ENCODE measurements around the gene TH. TPM values are rescaled to one million over a fixed set of nuclear protein-coding genes. Genes with fewer than 3 reads are reported as not detected.
"Not testable (repeated sequence)": the region's sequence is repeated elsewhere in the genome, so short reads cannot be mapped to it uniquely, and the experiment has no call there.

The TH gene
- total RNA-seq, 1 experiment from 2014 or later, result not detected

DNA sequence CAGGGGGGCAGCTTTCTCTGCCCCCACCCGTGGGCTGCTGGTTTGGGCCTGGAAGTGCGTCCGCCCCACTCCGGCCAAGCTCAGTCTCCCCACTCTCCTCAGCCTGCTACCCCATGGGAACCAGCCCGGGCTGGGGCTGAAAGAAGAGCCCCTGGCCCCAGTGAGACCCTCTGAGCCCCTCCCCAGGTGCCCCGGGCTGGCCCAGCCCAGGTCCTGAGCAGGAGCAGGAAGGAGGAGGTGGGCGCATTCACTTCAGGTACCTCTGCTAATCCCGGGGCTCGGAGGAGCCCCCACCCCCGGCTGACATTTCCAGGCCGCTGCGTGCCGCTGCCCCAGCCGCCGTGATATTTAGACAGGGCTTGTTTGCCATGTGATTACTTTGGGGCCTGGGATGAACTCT lies 8.7 kb upstream of the TH start:
- BruUV-seq (replicated peaks), result no TSS peak
- CTCF ChIA-PET, result interaction anchor here (0.7 to 2.7 kb wide), 2 partner anchors 28 to 667 kb away, joined by 3 to 21 read pairs; no protein-coding TSS in a partner anchor
- TF ChIP-seq, protein P1, sequence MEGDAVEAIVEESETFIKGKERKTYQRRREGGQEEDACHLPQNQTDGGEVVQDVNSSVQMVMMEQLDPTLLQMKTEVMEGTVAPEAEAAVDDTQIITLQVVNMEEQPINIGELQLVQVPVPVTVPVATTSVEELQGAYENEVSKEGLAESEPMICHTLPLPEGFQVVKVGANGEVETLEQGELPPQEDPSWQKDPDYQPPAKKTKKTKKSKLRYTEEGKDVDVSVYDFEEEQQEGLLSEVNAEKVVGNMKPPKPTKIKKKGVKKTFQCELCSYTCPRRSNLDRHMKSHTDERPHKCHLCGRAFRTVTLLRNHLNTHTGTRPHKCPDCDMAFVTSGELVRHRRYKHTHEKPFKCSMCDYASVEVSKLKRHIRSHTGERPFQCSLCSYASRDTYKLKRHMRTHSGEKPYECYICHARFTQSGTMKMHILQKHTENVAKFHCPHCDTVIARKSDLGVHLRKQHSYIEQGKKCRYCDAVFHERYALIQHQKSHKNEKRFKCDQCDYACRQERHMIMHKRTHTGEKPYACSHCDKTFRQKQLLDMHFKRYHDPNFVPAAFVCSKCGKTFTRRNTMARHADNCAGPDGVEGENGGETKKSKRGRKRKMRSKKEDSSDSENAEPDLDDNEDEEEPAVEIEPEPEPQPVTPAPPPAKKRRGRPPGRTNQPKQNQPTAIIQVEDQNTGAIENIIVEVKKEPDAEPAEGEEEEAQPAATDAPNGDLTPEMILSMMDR (IDR thresholded peaks at IDR 0.05; ENCODE audit: insufficient read depth in 1 of 2, low read depth in 1 of 2, low read length in 1 of 2, severe bottlenecking in 1 of 2, unreplicated experiment in 1 of 2), result no peak
- no peaks in the 10 kb centered on the region for H3K27me3 ChIP-seq (replicated peaks; ENCODE audit: control insufficient read depth, insufficient read depth, low read length)
- no peaks in the 10 kb centered on the region for H3K9me3 ChIP-seq
- no peak overlapping the region for H3K4me3 ChIP-seq (ENCODE audit: low read depth, low read length)
- intact Hi-C loops (cut with micrococcal nuclease; ENCODE audit: unreplicated experiment), result no loop called here
- POLR2A ChIA-PET, result interaction anchor here (0.6 kb wide), 1 partner anchor 196 kb away, joined by 3 read pairs; the partner anchor contains the start of gene CD81
- no peaks in the 10 kb centered on the region for H3K36me3 ChIP-seq (ENCODE audit: control insufficient read depth, insufficient read depth, low read length)
- peaks cover 13% of the 10 kb centered on the region for H3K4me1 Mint-ChIP-seq (ENCODE audit: low read depth, unreplicated experiment)
- H3K36me3 Mint-ChIP-seq (ENCODE audit: insufficient read depth, unreplicated experiment), result no peaks in the 10 kb centered on the region
- DNase-seq, result no peak
- H3K27me3 Mint-ChIP-seq (ENCODE audit: insufficient read depth, unreplicated experiment), result no peaks in the 10 kb centered on the region
- no peak overlapping the region for H3K4me3 Mint-ChIP-seq (ENCODE audit: unreplicated experiment)
- H3K27ac Mint-ChIP-seq (ENCODE audit: unreplicated experiment), result peak overlapping the region; percentile 68
- peaks cover 34% of the 10 kb centered on the region for H3K4me1 ChIP-seq
- no peaks in the 10 kb centered on the region for H3K9me3 Mint-ChIP-seq (ENCODE audit: unreplicated experiment)

GRCh38 chr11:2179516-2179915 lies 7.9 kb upstream of the TH start:
- CTCF ChIA-PET, result interaction anchor here (0.8 to 2.7 kb wide), 3 partner anchors 10 to 27 kb away, joined by 7 to 21 read pairs (median 7); no protein-coding TSS in a partner anchor
- Histone ChIP-seq H3K36me3 (ENCODE audit: control insufficient read depth, insufficient read depth, low read length) (no peaks in the 10 kb centered on the region), H3K27me3 (replicated peaks; ENCODE audit: control insufficient read depth, insufficient read depth, low read length) (no peaks in the 10 kb centered on the region), H3K4me1 (peaks cover 31% of the 10 kb centered on the region), H3K9me3 (no peaks in the 10 kb centered on the region), H3K4me3 (ENCODE audit: low read depth, low read length) (no peak overlapping the region)
- no peak overlapping the region for H3K4me3 Mint-ChIP-seq (ENCODE audit: unreplicated experiment)
- H3K27ac Mint-ChIP-seq (ENCODE audit: unreplicated experiment), result peak overlapping the region; percentile 82
- no peak for DNase-seq
- TF ChIP-seq, protein P1 (IDR thresholded peaks at IDR 0.05; ENCODE audit: insufficient read depth in 1 of 2, low read depth in 1 of 2, low read length in 1 of 2, severe bottlenecking in 1 of 2, unreplicated experiment in 1 of 2), result no peak
- BruUV-seq (replicated peaks), result no TSS peak
- H3K27me3 Mint-ChIP-seq (ENCODE audit: insufficient read depth, unreplicated experiment), result no peaks in the 10 kb centered on the region
- intact Hi-C loops (cut with micrococcal nuclease; ENCODE audit: unreplicated experiment), result no loop called here
- peaks cover 13% of the 10 kb centered on the region for H3K4me1 Mint-ChIP-seq (ENCODE audit: low read depth, unreplicated experiment)
- POLR2A ChIA-PET, result no interaction called here
- H3K9me3 Mint-ChIP-seq (ENCODE audit: unreplicated experiment), result no peaks in the 10 kb centered on the region
- no peaks in the 10 kb centered on the region for H3K36me3 Mint-ChIP-seq (ENCODE audit: insufficient read depth, unreplicated experiment)

GRCh38 chr11:2178906-2179494 lies 7.4 kb upstream of the TH start:
- intact Hi-C loops (cut with micrococcal nuclease; ENCODE audit: unreplicated experiment), result no loop called here
- Histone ChIP-seq H3K9me3 (no peaks in the 10 kb centered on the region), H3K4me3 (ENCODE audit: low read depth, low read length) (no peak overlapping the region), H3K36me3 (ENCODE audit: control insufficient read depth, insufficient read depth, low read length) (no peaks in the 10 kb centered on the region), H3K27me3 (replicated peaks; ENCODE audit: control insufficient read depth, insufficient read depth, low read length) (no peaks in the 10 kb centered on the region), H3K4me1 (peaks cover 31% of the 10 kb centered on the region)
- DNase-seq, result peak; percentile 57 to 79
- CTCF ChIA-PET, result interaction anchor here (0.6 to 2.7 kb wide), 7 partner anchors 10 to 382 kb away, joined by 3 to 21 read pairs (median 7); no protein-coding TSS in a partner anchor
- POLR2A ChIA-PET, result no interaction called here
- H3K27me3 Mint-ChIP-seq (ENCODE audit: insufficient read depth, unreplicated experiment), result no peaks in the 10 kb centered on the region
- TF ChIP-seq, protein P1 (IDR thresholded peaks at IDR 0.05; ENCODE audit: insufficient read depth in 1 of 2, low read depth in 1 of 2, low read length in 1 of 2, severe bottlenecking in 1 of 2, unreplicated experiment in 1 of 2), result no peak
- no peaks in the 10 kb centered on the region for H3K36me3 Mint-ChIP-seq (ENCODE audit: insufficient read depth, unreplicated experiment)
- BruUV-seq (replicated peaks), result no TSS peak
- H3K27ac Mint-ChIP-seq (ENCODE audit: unreplicated experiment), result peak overlapping the region; percentile 82
- H3K4me1 Mint-ChIP-seq (ENCODE audit: low read depth, unreplicated experiment), result peaks cover 13% of the 10 kb centered on the region
- H3K9me3 Mint-ChIP-seq (ENCODE audit: unreplicated experiment), result no peaks in the 10 kb centered on the region
- no peak overlapping the region for H3K4me3 Mint-ChIP-seq (ENCODE audit: unreplicated experiment)

- H3K27me3 ChIP-seq (replicated peaks; ENCODE audit: control insufficient read depth, insufficient read depth, low read length); DNase-seq; H3K36me3 Mint-ChIP-seq (ENCODE audit: insufficient read depth, unreplicated experiment); POLR2A ChIA-PET; BruUV-seq (replicated peaks); H3K4me3 Mint-ChIP-seq (ENCODE audit: unreplicated experiment); intact Hi-C loops (cut with micrococcal nuclease; ENCODE audit: unreplicated experiment); H3K9me3 ChIP-seq; H3K36me3 ChIP-seq (ENCODE audit: control insufficient read depth, insufficient read depth, low read length); H3K9me3 Mint-ChIP-seq (ENCODE audit: unreplicated experiment); H3K27me3 Mint-ChIP-seq (ENCODE audit: insufficient read depth, unreplicated experiment); H3K4me3 ChIP-seq (ENCODE audit: low read depth, low read length): not testable (repeated sequence)
- Mint-ChIP-seq H3K4me1 (ENCODE audit: low read depth, unreplicated experiment) (peaks cover 13% of the 10 kb centered on the region), H3K27ac (ENCODE audit: unreplicated experiment) (peak overlapping the region; percentile 82)
- CTCF ChIA-PET, result interaction anchor here (0.6 to 2.7 kb wide), 7 partner anchors 19 to 383 kb away, joined by 3 to 21 read pairs (median 3); no protein-coding TSS in a partner anchor
- H3K4me1 ChIP-seq, result peaks cover 31% of the 10 kb centered on the region
Observed at GRCh38 chr11:2178055-2178773, 6.6 kb upstream of the TH start.
